Measurements from ENCODE around the gene CD3D. TPM values are rescaled to one million over a fixed set of nuclear protein-coding genes. Genes with fewer than 3 reads are reported as not detected.

The CD3D gene
- total RNA-seq, 6 experiments from 2014 or later = not detected

GRCh38 chr11:118366287-118366686 is 23.8 kb upstream of the CD3D start:
- no peaks in the 10 kb centered on the region; the same call in 1 of the 2 replicates for H3K27me3 Mint-ChIP-seq (ENCODE audit: insufficient read depth)
- H3K4me3 Mint-ChIP-seq = no peak overlapping the region
- no peak for DNase-seq
- TF ChIP-seq CTCF (IDR thresholded peaks at IDR 0.05) = no peak
- peaks cover 8% of the 10 kb centered on the region for H3K4me1 Mint-ChIP-seq (ENCODE audit: low read depth)
- peaks cover 12% of the 10 kb centered on the region; the same call in 1 of the 2 replicates for H3K36me3 Mint-ChIP-seq (ENCODE audit: low read depth)
- H3K9me3 Mint-ChIP-seq = no peaks in the 10 kb centered on the region
- no peak overlapping the region for H3K27ac Mint-ChIP-seq

GRCh38 chr11:118364956-118365615 is 22.6 kb upstream of the CD3D start:
- no peak for TF ChIP-seq CTCF (IDR thresholded peaks at IDR 0.05)
- 0 out of 2 replicates have a peak, but pooled peaks cover 5% of the 10 kb centered on the region for H3K36me3 Mint-ChIP-seq (ENCODE audit: low read depth)
- peaks cover 15% of the 10 kb centered on the region for H3K4me1 Mint-ChIP-seq (ENCODE audit: low read depth)
- no peaks in the 10 kb centered on the region for H3K27me3 Mint-ChIP-seq (ENCODE audit: insufficient read depth)
- no peaks in the 10 kb centered on the region for H3K9me3 Mint-ChIP-seq
- DNase-seq = no peak
- H3K4me3 Mint-ChIP-seq = no peak overlapping the region
- no peak overlapping the region for H3K27ac Mint-ChIP-seq

DNA sequence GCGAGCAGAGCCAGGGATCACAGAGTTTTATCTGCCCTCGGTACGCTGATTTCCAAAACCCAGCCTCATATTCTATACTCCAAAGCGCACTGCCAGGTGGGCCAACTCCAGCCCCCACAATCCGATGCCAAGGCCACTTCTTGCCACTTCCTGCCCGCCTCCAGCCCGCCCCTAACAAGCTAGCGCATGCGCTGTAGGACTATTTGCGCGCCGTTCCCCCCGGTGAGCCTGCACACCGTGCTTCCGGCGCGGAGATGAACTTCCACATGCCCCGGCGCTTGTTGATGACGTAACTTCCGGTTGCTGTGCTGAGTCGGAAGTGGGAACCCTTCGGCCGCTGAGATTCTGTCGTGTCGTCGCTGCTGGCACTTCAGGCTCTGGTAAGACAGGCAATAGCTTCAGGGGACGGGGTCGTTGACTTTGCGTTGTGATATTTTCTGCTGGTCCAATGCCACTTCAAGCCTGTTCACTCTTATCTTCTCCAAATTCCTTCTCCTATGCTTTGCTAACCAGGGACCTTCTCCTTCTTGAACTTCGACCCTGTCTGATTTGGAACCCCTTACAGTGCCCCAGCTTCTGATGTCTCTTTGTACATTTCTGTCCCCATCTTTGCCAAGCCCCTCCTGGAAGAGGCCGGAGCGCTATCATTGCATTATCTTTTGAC is 16.9 kb upstream of the CD3D start, which contains the start of gene UBE4A:
TSS of gene UBE4A (plus strand) at position 306 of the 664 bp plus-strand sequence. CDS start 5,481 bp downstream, outside the sequence.
- peak within 1 kb of the TSS; percentile 99 for H3K4me3 Mint-ChIP-seq
- peaks cover 12% of the 10 kb centered on the region for H3K36me3 Mint-ChIP-seq (ENCODE audit: low read depth)
- peak within 1 kb of the TSS; percentile 92 for H3K27ac Mint-ChIP-seq
- TF ChIP-seq CTCF (IDR thresholded peaks at IDR 0.05) = no peak
- peak; percentile 88 for DNase-seq
- H3K27me3 Mint-ChIP-seq (ENCODE audit: insufficient read depth) = no peaks in the 10 kb centered on the region; the same call in 1 of the 2 replicates
- H3K4me1 Mint-ChIP-seq (ENCODE audit: low read depth) = peaks cover 42% of the 10 kb centered on the region
- peaks cover 9% of the 10 kb centered on the region for H3K9me3 Mint-ChIP-seq

DNA sequence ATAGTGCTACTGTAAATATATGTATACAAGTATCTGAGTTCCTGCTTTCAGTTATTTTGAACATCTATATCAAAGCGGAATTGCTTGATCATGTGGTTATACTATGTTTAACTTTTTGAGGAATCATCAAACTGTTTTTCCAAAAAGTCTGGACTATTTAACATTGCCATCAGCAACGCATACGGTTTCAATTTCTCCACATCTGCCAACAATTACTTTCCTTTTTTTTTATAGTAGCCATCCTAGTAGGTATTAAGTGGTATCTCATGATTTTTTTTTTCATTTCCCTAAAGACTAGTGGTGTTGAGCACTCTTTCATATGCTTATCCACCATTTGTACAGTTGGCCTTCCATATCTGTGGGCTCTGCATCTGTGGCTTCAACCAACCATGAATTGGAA is 15.6 kb upstream of the CD3D start:
- no peak for TF ChIP-seq CTCF (IDR thresholded peaks at IDR 0.05)
- Mint-ChIP-seq H3K4me3 (peak overlapping the region; percentile 1; the same call in 1 of the 2 replicates), H3K4me1 (ENCODE audit: low read depth) (peaks cover 42% of the 10 kb centered on the region), H3K27me3 (ENCODE audit: insufficient read depth) (no peaks in the 10 kb centered on the region; the same call in 1 of the 2 replicates), H3K36me3 (ENCODE audit: low read depth) (peaks cover 12% of the 10 kb centered on the region), H3K9me3 (peaks cover 9% of the 10 kb centered on the region), H3K27ac (no peak overlapping the region)
- no peak for DNase-seq

GRCh38 chr11:118353084-118353710 is 10.7 kb upstream of the CD3D start:
- Mint-ChIP-seq H3K27me3 (ENCODE audit: insufficient read depth) (peaks cover 12% of the 10 kb centered on the region; the same call in 1 of the 2 replicates), H3K9me3 (no peaks in the 10 kb centered on the region), H3K36me3 (ENCODE audit: low read depth) (no peaks in the 10 kb centered on the region), H3K4me1 (ENCODE audit: low read depth) (peaks cover 8% of the 10 kb centered on the region), H3K4me3 (no peak overlapping the region), H3K27ac (no peak overlapping the region)
- peak; percentile 8 for DNase-seq
- peak; percentile 86 for TF ChIP-seq CTCF (IDR thresholded peaks at IDR 0.05)

Data from HFFc6 (cell line).